AG04449 (cell line): ENCODE results near the gene ZBTB42.
A peak's percentile ranks its signal among the peaks of the same experiment; 100 is the strongest.

Experiments
- CTCF ChIA-PET: fragments of 350-600 bp; formaldehyde crosslinking; extraction: SDS; loops from one replicate; lab custom pipeline; 2021; ENCODE audit warnings: antibody characterized with exemption; lab: Yijun Ruan, JAX
- POLR2A ChIA-PET: fragments of 400-600, 350-600 bp; formaldehyde crosslinking; extraction: SDS; loops from one replicate; lab custom pipeline; 2020; ENCODE audit warnings: antibody characterized with exemption, inconsistent platforms; lab: Yijun Ruan, JAX
- DNase-seq: peaks from one replicate; pipeline ENCODE4 v3.0.0-alpha.2; 2010; ENCODE audit warnings: low read depth, low spot score
- H3K4me3 ChIP-seq: 2 replicates; pipeline ENCODE4 v1.5.1; 2011; ENCODE audit warnings: low read depth, mild to moderate bottlenecking, control low read depth, low read length
- TF ChIP-seq, protein P1 (sequence below): IDR thresholded peaks from one replicate; pipeline ENCODE4 v1.5.1; 2011; ENCODE audit warnings: mild to moderate bottlenecking, moderate library complexity, low read length, control low read depth, inconsistent platforms; ENCODE audit not compliant: insufficient read depth; ENCODE audit errors: missing control alignments

ZBTB42 gene

GRCh38 chr14:104754213-104754851, 46.6 kb upstream of the ZBTB42 start:
- DNase-seq: no peak
- H3K4me3 ChIP-seq: peak overlapping the region; percentile 98
- ChIA-PET POLR2A (interaction anchor here (1.0 to 1.6 kb wide), 2 partner anchors 12 to 17 kb away, joined by 3 to 5 read pairs; no protein-coding TSS in a partner anchor), CTCF (interaction anchor here (0.7 to 4.3 kb wide), 6 partner anchors 10 to 72 kb away, joined by 3 to 44 read pairs (median 4); no protein-coding TSS in a partner anchor)
- TF ChIP-seq, protein P1, sequence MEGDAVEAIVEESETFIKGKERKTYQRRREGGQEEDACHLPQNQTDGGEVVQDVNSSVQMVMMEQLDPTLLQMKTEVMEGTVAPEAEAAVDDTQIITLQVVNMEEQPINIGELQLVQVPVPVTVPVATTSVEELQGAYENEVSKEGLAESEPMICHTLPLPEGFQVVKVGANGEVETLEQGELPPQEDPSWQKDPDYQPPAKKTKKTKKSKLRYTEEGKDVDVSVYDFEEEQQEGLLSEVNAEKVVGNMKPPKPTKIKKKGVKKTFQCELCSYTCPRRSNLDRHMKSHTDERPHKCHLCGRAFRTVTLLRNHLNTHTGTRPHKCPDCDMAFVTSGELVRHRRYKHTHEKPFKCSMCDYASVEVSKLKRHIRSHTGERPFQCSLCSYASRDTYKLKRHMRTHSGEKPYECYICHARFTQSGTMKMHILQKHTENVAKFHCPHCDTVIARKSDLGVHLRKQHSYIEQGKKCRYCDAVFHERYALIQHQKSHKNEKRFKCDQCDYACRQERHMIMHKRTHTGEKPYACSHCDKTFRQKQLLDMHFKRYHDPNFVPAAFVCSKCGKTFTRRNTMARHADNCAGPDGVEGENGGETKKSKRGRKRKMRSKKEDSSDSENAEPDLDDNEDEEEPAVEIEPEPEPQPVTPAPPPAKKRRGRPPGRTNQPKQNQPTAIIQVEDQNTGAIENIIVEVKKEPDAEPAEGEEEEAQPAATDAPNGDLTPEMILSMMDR: no peak

- H3K4me3 ChIP-seq: no peak overlapping the region
- CTCF ChIA-PET: interaction anchor here (1.2 to 4.3 kb wide), 3 partner anchors 9 to 70 kb away, joined by 3 to 44 read pairs (median 37); no protein-coding TSS in a partner anchor
- POLR2A ChIA-PET: no interaction called here
- DNase-seq: no peak
- TF ChIP-seq, protein P1: no peak
These were observed 45.3 kb upstream of the ZBTB42 start for GRCh38 chr14:104755621-104756020.

DNA sequence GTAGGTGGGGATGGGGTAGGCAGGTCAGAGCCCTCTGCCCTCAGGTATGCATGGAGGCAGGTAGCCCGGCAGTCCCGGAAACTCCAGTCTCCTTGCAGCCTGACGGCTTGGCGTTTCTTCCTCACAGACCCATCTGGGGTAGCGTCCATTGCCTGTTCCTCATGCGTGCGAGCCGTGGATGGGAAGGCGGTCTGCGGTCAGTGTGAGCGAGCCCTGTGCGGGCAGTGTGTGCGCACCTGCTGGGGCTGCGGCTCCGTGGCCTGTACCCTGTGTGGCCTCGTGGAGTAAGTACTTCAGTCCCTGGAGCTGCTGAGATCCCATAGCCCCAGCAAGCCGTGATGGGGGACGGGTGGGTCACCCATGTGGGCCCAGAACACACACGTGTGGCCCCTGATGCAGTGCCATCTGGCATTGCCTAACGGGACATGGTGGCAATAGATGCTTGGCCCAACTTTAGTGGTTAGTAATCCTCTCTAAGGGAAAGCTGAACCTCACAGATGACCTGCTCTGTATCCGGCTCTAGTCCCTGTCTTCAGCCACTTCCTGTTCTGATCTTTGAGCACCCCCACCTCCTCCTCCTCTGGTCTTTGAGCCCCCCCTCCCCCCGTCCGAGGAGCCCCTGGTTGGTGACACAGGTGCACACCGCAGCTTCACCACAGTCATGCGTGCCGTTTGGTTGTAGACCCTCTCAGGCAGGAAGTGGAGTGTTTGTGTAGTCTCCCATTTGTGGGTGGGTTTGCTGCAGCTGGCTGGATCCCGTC, 44.2 kb upstream of the ZBTB42 start:
- TF ChIP-seq, protein P1: no peak
- H3K4me3 ChIP-seq: no peak overlapping the region
- ChIA-PET CTCF (interaction anchor here (3.8 to 4.6 kb wide), 2 partner anchors 11 to 14 kb away, joined by 15 to 49 read pairs; no protein-coding TSS in a partner anchor), POLR2A (no interaction called here)
- no peak for DNase-seq

DNA sequence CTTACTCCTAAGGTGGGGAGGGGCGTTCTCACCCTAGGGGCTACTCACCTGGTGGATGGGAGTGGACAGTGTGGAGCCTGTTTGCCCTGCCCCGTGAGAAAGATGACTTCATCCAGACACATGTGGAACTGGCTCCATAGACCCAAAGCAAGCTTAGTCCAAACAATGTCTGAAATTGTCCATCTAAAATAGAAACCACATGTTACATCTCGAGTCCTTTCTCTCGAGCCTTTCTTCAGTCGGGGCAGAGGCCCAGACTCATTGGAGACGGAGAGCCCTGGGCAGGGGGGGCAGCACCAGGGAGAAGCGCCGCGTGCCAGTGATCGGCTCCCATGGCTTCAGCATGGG, 43.7 kb upstream of the ZBTB42 start:
- CTCF ChIA-PET: interaction anchor here (3.8 to 4.6 kb wide), 2 partner anchors 10 to 14 kb away, joined by 15 to 49 read pairs; no protein-coding TSS in a partner anchor
- DNase-seq: no peak
- no peak overlapping the region for H3K4me3 ChIP-seq
- POLR2A ChIA-PET: no interaction called here
- TF ChIP-seq, protein P1: no peak

DNA sequence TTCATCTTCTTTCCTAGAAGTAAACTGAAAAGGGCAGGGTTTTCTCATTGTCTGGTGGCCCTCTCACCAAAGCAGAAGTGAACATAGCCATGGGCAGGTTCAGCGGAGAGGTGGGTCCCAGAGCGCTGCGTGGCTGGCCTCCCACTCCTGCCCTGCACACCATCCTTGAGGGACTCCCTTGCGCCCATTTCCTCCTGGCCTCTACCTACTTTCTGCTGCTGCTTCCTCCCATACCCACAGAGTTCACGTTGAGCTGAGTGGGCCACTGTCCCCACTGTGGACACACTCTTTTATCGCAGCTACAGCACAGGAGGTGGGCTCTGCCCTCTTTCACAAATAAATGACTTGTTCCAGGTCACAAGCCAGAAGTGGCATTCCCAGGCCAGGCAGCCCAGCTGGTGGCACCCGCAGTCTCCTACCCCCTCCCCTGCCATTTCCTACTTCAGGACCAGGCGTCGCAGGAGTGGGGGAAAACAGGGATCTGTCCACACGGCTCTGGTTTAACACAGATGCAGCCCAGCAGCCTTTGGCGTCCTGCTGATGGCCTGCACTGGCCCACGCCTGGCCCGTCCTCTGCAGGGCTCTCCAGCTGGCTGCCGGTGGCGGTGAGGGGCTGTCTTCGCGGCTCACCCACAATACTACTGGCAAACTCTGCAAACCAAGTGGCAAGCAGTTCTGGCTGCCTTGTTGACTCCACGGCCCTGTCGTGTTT, 43.1 kb upstream of the ZBTB42 start:
- ChIA-PET POLR2A (no interaction called here), CTCF (interaction anchor here (3.8 to 4.6 kb wide), 2 partner anchors 10 to 13 kb away, joined by 15 to 49 read pairs; no protein-coding TSS in a partner anchor)
- no peak for DNase-seq
- TF ChIP-seq, protein P1: no peak
- no peak overlapping the region for H3K4me3 ChIP-seq
